NCI-H69 (cell line): Measurements from ENCODE around the gene IL17REL.
A peak's percentile ranks its signal among the peaks of the same experiment; 100 is the strongest.

Source experiments
- DNase-seq: peaks from one replicate; lab custom pipeline; 2025; lab: John Stamatoyannopoulos, UW

The IL17REL gene

GRCh38 chr22:50012211-50013181, at the start of gene IL17REL:
TSS of gene IL17REL (minus strand) at chr22:50012765. CDS start at chr22:50012646, 119 bp downstream.
- peak; percentile 61 for DNase-seq

DNA sequence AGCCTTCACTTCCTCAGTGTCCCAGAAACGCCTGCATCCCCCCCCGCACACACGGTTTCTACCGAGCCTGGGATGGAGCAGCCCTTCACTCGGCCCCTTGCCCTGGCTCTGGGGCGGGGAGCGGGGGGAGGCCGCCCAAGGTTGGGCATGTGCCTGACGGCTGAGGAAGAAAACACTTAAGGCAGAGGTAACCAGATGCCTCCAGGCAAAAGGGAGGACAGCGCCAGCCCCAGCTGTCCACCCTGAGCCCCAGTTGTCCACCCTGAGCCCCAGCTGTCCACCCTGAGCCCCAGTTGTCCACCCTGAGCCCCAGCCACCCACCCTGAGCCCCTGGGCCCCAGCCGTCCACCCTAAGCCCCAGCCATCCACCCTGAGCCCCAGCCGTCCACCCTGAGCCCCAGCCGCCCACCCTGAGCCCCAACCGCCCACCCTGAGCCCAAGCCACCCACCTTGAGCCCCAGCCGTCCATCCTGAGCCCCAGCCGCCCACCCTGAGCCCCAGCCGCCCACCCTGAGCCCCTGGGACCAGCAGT, 49.3 kb upstream of the IL17REL start:
- DNase-seq = no peak

DNA sequence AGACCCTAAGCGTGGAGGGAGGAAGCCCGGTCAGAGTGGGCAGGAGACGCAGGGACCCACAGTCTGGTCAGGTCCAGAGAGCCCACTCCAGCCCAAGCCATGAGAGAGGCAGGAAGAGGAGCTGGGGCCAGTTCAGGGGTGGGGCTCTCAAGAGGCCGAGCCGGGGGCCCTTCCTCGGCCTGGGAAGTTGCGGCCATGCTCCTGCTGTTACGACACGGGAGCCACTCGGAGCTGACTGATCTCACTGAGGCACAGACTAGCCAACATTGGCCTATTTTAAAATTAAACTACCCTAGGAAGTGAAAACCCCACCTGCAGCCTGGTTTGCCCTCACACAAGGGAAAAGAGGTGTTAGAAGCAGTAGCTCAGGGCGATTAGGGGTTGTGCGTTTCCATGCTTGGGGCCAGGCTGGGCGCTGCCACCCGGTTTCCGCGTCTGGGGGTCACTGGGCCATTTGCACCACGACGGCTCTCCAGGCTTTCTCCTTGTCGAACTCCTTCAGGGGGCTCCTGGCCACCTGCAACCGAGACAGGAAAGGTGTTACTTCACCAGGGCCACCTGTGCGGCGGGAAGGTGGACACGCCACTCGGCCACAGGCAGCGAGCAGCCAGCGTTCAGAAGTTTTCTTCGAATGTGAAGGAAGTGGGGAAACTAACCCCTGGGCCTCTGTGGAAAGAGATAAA, 48.7 kb upstream of the IL17REL start:
- no peak for DNase-seq

- no peak for DNase-seq
Measured at GRCh38 chr22:50060441-50061140, 48.0 kb upstream of the IL17REL start.

GRCh38 chr22:50059881-50060262, 47.3 kb upstream of the IL17REL start:
- no peak for DNase-seq

GRCh38 chr22:50058906-50059880, 46.6 kb upstream of the IL17REL start:
- peak; percentile 66 for DNase-seq

GRCh38 chr22:50058061-50058905, 45.7 kb upstream of the IL17REL start, which contains the start of gene TTLL8:
TSS of gene TTLL8 (minus strand) at chr22:50058298.
- no peak for DNase-seq

GRCh38 chr22:50057278-50058060, 44.9 kb upstream of the IL17REL start:
- DNase-seq = no peak

DNA sequence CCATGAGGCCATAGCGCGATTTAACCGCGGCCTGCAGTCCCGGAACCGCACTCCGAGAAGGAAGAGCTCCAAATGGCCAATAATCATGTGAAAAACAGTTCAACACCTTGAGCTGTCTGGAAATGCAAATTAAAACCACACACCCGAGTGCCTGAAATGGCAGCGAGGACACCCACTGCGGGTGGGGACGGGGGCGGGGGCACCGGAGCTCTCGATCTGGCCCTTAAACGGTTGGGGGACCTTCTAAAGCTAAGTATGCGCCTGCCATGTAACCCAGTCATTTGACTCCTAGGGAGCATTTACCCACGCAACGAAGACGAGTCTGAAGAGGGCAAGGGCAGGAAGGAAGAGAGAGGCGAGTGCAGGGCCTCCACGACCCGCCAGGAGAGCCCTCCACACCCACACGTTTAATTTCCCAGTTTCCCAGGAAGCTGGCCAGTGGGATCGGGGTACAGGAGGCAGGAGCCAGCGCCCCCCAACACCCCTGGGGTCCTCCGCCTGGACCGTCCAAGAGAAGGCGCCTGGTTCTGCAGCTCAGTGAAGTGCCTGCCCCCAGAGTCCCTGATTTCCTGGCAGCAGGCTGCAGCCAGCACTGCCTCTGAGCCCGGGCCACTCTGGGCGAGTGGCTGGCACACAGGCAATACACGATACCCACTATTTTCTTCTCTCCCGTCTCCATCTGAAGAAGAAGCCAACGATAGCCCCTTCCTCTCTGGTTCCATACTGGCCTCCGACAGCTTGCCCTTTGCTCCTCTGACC, 43.8 kb upstream of the IL17REL start:
- DNase-seq = no peak

GRCh38 chr22:50053861-50054260, 41.3 kb upstream of the IL17REL start:
- DNase-seq = no peak

DNA sequence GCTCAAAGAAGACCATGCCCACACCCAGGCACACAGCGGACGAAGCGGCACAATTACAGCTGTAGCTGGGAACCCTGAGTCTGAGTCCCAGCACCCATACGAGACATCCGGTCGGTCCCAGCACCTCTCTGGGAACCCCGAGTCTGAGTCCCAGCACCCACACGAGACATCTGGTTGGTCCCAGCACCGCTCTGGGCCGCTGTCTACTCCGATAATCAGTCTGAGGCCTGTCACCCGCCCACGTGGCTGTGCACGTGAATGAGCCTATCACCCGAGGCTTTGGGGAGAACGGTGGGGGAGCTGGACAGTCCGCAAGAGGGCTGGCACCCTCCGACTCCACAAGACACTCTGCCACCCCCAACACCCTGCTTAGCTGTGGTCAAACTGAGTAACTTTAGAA, 39.4 kb upstream of the IL17REL start:
- no peak for DNase-seq

DNA sequence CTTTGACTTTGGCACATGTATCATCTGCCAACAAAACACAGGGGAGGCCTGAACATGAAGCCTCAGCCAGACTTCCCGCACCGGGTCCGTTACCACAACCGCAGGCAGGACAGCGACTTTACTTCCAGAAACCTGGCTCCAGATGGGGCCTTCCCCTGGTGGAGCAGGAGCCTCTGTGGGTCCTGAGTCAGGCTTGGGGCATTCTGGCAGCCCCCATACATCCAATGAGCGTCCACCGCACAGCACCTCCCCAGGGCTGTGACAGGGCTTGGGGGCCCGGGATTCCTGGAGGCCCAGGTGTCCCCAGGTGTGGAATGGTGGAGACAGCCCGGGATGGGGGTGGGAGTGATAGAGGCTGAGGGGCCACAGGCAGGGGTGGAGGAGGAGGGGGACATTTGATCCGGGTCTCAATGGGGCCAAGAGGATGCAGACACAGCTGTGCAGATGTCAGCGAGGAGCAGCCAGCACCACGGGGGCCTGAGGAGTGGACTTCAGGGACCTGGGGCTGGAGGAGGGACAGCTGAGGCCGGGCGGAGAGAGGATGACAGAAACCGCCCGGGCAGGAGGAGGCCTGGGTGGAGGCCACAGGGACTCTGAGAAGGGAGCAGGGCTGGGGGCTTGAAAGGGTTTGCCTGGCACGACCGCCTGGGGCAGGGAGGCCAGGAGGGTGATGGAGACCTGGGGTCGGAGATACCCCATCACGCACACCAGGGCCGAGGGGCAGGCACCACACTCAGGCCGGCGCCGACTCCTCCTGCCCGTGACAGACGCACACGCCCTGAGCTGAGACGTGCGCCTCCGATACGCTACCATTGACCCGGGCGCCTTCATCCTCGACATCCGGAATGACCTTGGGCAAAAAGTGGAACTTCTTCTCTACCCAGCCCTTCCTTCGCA, 37.0 kb upstream of the IL17REL start:
- no peak for DNase-seq

- no peak for DNase-seq
Measured at GRCh38 chr22:50048836-50049235, 36.3 kb upstream of the IL17REL start.

DNA sequence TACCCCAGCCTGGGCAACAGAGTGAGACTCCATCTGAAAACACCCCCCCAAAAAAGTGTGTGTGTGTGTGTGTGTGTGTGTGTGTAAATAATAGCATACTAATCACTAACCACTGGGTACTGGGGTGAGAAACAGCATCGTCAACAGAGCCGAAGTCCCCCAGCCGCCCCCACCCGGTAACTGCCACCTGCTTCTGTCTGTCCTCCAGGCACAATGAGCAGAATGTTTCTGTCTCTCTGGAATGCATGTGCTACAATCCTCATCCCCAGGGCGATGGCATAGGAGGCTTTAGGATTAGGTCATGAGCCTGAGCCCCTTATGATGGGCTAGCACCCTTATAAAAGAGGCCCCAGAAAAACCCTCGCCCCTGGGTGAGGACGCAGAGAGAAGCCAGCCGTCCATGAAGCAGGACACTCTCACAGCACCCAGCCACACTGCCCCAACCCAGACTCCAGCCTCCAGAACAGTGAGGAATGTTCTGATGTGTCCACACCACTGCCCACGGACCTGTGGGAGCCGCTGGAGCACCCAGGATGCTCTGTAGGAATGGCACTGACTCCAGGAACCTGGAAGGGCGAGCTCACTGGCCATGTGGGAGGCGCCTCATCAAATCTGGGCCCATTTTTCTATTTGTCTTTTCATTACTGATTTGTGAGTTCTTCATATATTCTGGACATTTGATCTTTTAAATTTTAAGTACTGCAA, 35.6 kb upstream of the IL17REL start:
- no peak for DNase-seq

GRCh38 chr22:50047346-50047745, 34.8 kb upstream of the IL17REL start:
- DNase-seq = no peak

DNA sequence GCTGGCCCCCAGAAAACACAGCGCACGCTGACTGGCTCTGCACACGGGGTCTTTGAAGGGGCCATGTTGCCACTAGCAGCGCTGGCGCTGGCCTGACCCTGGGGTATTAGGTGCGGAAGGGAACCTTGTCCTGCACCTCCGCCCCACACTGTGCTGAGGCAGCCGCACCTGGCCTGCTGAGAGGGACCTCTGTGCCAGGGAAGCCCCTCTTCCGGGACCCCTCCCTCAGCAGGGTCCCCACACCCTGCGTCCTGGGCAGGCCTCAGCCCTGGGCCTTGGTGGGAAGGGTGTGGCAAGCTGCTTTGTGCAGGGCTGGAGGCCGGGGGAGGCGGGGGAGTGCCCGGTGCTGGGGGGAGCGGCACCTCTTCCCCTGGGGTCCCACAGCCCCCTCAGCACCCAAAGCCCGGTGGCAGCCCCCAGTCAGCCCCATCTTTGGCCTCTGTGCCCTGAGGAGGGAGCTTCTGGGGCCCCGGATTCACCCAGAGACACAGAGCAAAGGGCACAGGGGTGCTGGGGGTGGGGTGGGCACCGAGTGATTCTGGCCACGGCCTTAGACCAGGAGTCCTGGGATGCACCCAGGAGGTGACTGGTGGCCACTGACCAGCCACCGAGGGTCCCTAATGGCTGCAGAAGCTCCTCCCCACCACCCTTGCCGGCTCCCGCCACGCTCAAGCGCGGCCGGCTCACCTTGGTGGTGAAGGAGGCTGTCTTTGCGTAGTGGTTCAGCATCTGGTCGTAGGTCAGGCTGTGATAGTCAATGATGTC, 34.1 kb upstream of the IL17REL start:
- no peak for DNase-seq
